ENCODE data around the gene GFI1B.
"Not testable (repeated sequence)": the region's sequence is repeated elsewhere in the genome, so short reads cannot be mapped to it uniquely, and the experiment has no call there.

The GFI1B gene

DNA sequence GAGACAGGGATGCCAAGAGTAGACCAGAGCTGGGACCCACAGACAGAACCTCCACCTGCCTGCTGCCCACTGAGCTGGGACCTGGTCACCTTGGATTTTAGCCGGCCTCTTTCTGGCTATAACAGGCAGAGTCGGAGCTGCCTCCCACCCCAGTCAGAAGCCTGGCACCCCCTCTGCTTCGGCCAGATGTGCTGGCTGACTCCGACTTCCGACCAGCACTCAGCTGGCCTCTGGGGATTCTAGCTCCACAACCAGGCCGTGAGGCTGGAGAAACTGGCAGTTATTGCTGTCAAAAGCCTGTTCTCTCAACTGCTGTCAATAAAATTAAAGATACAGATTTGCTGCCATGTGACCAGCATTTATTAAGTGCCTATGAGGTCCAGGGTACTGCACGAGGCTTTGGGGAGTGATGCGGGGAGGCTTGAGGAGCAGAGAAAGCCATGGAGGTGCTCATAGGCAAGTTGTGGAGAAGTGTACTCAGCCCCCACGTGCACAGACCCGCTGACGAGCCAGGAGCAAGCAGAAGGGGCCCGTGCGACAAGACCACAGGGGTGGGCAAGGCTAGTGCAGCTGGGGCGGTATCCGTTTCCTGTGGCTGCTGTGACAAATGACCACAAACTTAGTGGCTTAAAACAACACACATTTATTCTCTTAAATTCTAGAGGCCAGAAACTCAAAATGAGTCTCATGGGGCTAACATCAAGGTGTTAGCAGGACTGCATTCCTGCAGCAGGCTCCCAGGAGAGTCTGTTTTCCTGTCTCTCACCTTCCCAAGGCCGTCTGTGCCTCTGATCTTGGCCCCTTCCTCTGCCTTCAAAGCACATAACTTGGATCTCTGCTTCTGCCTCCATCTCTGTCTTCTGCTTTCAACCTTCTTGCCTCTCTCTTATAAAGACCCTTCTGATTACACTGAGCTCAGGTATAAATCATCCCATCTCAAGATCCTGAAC is 13.1 kb downstream of the GFI1B start:
- DNase-seq, result peak; percentile 62

DNA sequence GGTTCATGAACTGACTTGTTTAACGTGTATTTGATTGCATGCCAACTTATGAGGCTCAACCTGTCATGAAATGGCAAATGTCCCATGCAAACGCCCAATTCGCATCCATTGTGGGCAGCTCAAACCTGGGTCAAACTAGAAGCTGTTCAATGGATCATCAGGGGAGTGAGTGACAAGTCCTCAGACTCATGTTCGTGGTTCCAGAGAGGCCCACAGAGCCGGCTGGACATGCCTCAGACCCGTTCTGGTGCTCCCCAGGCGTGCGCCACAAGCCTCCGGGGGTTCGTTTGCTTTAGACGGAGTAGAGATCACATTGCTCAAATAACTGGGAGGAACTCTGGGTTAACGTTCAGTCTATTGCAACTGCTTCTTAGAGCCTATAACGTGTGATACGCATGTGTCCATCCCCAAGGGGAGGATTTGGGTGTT is 15.0 kb downstream of the GFI1B start:
- peak; percentile 9 for DNase-seq

DNA sequence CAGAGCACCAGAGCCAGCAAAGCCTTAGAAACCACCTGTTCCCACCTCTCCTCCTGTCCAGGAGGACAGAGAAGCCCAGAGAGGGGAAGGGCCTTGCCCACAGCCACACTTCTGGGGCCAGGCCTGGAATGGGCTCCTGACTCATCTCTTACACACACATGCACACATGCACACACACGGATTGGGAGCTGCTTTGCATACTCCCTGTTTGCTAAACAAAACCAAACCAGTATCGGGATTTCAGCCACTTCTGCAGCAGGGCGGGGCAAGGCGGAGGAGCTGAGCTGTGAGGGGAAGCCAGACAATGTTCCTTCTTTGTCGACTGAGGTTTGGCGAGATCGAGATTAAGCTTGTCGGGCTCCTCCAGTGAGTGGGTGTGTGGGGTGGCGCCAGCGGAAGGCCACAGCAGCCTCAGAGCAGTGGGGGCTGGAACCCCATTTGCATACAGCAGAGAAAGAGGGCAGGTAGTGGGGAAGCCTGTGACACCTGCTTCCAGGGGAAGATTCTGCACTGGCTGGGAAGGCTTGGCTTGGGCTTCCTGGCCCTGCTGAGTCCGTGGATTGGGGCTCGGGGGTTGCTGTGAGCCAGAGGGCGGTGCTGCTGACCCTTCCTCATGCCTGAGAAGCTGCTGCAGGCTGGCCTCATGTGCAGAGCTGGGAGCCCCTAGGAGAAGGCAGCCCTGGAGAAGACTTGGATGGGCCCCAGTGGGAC is 16.1 kb downstream of the GFI1B start:
- peak; percentile 84 for DNase-seq

DNA sequence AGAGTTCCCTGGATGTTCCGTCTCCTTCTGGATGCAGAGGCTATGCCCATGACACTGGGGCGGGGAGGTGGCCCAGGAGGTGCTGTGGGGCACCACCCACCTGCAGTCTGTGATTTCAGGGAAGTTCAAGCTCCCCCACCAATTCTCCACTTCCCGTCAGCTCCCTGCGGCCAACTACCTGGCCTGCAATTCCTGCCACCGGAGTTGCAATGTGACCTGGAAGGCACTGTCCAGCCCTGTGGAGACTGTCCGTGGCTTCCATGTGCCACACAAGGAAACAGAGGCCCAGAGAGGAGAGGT is 16.6 kb downstream of the GFI1B start:
- DNase-seq, result no peak

DNA sequence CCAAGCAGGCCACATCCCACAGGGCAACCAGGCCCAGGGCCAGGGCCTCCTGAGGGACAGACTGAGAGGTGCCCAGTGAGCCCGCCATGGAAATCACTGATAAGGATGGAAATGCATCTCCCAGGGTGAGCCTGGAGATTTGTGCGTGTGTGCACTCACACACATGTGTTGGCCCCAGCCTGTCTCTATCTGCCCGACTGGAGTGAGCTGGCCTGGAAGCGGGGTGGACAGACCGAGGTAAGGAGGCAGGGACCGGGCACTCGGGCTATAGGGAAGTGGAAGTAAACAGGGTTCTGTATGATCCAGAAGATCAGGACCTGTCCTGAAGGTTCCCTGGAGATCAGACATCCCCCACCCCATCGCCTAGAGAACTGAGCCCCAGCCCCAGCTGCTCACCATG is 17.4 kb downstream of the GFI1B start:
- DNase-seq, result no peak

DNA sequence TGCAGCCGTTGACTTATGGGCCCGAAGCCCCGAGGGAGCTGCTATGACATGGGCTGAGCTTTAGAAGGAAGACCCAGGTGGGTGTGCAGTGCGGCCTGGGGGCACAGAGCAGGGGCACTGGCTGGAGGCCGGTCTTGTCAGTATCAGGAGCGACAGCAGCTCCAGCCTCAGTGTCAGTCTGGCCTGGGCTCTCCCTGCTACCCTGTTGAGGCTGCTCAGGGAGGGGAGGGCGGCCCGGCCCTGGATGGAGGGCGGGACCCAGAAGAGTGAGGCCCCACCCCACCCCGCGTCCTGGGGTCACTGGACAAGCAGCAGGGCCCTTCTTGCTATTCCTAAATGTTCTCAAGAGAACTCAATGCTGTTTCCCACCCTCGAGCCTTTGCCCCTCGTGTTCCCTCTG is 18.0 kb downstream of the GFI1B start:
- no peak for DNase-seq

DNA sequence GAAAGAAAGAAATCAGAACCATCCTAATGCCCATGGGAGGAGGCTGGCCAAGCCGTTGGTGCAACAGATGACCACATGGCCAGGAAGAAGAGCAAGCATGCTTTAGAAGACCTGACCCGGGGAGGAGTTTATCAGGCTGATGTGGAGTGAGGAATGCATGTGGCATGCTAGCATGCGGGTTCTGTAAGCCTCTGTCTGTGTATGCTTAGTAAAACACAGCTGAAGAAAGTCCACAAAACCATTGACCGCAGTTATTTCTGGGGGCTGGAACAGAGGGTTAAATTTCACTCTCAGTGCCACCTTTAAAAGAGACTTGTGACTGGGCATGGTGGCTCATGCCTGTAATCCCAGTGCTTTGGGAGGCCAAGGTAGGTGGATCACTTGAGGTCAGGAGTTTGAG is 19.1 kb downstream of the GFI1B start:
- DNase-seq, result no peak

DNA sequence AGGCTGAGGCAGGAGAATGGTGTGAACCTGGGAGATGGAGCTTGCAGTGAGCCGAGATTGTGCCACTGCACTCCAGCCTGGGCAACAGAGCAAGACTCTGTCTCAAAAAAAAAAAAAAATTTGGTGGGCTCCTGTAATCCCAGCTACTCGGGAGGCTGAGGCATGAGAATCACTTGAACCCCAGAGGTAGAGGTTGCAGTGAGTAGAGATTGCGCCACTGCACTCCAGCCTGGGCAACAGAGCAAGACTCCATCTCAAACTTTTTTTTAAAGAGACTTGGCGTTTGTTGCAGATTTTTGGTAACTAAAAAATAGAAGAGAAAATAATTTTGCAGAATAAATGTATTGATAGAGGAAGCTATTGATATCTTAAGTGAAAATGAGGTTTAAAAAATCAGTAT is 19.7 kb downstream of the GFI1B start:
- DNase-seq, result not testable (repeated sequence)

DNA sequence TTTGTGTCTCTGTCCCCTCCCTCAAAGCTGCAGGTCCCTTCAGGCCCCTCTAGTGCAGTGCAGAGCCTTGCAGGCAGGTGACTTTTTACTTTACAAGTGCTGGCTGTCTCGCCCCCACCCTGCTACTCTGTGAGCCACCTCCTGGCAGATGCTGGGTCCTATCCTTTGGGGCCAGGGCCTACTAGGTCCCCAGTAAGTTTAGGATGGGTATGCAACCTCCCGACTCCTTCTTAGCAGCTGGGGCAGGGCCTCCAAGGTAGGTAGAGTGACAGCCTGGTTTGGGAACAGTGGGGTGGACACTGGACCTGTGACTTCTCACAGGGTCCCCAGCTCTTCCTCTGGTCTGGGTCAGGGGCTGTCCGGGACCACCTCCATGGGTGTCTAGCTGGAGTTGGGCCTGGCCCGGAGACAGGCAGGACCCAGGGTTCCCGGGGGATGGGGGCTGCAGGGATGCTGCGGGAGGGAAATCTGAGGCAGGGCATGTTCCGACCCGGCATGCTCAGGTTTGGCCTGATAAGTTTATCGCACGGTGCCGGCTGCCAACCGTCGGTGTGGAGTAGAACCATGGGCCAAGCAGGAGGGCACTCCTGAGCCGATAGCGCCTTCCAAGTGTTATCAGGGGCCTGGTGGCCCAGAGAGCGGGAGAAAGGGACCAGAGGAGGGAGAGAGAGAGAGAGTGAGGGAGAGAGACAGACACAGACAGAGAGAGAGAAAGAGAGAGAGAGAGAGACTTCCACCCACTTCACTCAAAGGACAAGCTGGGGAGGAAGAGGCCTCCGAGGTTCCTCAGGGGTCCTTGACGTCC is 20.5 kb downstream of the GFI1B start:
- no peak for DNase-seq

DNA sequence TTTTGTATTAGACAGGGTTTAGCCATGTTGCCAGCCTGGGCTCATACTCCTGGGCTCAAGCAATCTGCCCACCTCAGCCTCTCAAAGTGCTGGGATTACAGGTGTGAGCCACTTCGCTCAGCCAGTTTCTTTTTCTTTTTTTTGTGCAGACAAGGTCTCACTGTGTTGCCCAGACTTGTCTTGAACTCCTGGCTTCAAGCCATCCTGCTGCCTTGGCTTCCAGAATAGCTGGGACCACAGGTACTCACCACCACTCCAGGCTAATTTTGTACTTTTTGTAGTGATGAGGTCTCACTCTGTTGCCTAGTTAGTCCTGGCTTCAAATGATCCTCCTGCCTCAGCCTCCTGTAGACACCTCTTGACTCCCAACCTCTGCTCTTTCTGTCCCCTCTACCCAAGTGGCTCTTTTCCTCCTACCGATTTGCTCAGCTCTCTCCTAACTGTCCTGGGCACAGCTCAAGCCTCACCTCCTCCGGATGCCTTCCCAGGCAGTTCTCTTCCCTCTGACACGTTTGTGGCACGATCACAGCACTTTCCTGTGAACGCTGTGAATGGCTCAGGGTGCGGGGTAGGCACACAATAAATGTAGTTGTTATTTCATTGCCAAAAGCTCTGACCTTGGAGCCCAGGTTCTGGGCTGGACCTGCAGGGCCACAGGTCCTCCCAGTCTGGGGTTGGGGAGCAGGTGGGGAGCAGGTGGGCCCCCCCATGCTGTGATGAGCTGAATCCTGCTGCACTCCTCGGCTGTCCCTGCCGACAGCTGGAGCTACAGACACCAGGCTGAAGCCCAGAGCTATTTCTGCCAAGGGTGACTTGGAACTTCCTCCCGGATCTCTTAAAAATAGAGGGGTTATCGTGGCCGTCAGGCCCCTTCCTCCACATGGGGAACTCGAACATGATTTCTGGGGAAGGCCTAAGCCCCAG is 23.9 kb downstream of the GFI1B start:
- DNase-seq, result peak; percentile 47

DNA sequence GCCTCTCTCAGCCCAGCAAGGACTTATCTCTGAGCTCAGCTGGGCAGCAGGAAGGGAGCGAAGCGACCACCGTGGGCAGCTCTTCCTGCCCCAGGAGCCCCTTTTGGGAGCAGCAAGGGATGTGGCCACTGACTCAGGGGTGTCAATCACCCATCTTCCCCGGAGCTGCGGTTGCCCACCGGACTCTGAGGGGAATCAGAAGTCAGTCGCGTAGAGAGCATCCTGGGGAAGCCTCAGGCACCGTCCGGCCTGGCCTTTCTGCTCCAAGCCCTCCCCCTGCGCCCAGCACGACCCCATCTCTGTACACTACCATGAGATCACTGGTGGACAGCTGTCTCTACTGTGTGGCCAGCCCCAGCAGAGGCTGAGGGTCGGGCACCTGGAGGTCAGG is 24.6 kb downstream of the GFI1B start:
- peak; percentile 47 for DNase-seq

DNA sequence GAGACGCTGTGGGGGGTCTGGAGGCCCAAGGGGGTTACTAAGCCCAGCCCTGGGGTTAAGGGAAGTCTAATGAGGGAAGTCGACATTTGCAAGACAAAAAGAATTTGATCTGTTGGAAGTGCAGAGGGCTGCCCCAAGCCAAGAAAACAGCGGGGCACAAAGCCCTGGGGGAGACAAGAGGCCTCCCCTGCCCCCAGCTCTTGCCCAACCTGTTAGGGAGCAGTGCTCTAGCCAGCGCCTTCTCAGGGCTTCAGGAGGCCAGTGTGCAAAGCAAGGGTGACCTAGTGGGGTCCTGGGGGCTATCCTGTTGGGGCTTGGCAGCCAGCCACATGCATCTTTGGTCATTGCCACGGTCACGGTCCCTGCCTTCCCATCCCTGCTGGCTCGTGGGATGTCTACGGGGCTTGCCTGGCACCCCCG is 25.2 kb downstream of the GFI1B start:
- DNase-seq, result no peak

DNA sequence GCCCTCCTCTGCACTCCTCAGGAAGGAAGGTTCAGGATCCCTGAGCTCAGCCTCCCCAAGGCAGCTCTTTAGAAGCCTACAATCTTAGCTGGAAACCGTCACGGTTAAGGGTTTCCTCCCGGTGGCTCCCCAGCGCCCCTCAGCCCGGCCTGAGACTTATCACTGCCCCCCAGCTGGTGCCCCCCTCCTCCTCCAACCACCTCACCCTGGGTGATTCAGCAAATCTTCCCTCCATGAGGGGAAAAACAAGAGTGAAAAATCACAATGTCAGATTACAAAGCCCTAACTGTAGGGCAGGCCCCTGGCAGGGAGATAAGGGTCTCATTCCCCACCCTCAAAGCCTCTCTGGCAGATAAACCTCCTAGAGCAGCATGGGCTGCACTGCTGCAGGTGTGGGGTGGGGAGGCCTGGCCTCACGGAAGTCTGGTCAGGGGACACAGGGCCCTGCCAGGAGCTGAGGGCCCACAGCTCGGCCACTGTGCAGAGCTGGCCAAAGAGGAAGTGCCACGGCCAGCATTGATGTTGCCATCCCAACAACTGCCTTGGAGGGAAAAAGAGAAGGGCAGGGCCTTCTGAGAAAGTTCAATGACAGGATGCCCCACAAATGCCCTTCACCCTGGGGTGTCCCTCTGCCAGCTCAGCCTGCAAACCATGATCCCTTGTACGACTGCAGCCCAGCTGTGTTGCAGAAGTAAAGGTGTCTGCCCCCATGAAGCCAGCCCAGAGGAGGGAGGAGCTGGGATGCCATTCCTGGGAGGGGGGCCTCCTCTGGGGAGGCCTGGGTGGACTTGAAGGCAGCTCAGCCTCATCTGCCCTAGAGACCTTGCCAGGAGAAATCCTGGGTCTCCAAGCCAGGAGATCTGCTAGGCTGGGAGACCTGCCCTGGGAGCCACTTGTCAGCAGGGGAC is 25.9 kb downstream of the GFI1B start:
- peak; percentile 50 for DNase-seq

DNA sequence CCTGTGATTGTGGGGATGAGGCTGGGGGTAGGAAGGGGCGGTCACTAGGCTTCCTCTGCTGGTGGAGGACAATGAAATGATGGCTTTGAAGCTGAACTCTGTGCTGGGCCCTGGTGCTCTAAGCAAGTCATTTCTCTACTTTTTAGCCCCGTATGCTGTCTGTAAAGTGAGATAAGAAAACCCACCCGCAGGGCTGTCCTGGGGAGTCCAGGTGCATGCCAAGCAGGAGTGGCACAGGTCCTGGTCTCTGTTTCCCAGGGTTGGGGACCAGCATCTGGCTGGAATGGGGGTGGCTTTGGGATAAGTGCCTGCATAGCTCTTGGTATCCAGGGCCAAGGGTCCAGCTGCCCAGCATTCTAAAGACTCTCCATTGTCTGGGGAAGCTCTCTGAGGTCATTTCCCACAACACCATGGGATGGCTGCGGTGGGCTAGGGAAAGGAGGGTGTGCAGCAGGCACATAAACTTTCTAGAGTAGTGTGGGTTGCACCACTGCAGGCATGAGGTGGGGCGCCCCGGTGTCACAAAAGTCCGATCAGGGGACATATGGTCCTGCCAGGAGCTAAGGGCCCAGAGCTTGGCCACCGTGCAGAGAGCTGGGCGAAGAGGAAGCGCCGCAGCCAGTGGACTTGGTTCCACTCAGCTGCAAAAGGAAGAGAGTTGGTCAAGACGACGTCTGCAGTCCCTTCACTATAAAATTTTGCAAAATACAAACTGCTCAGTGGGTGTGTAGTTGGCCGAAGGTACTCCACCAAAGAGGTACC is 26.7 kb downstream of the GFI1B start:
- DNase-seq, result no peak

DNA sequence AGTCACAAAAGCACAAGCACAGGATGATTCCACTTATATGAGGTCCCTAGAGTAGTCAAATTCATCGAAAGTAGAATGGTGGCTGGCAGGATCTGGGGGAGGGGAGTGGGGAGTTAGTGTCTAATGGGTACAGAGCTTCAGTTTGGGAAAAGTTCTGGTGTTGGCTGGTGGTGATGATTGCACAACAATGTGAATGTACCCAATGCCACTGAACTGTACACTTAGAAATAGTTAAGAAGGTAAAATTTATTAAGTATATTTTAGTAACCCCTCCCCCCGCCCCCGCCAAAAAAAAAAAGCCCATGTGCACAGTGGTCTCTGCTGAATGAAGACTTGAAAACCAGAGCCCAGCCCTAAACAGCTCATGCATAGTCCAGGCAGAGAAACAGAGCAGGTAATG is 27.5 kb downstream of the GFI1B start:
- no peak for DNase-seq

DNA sequence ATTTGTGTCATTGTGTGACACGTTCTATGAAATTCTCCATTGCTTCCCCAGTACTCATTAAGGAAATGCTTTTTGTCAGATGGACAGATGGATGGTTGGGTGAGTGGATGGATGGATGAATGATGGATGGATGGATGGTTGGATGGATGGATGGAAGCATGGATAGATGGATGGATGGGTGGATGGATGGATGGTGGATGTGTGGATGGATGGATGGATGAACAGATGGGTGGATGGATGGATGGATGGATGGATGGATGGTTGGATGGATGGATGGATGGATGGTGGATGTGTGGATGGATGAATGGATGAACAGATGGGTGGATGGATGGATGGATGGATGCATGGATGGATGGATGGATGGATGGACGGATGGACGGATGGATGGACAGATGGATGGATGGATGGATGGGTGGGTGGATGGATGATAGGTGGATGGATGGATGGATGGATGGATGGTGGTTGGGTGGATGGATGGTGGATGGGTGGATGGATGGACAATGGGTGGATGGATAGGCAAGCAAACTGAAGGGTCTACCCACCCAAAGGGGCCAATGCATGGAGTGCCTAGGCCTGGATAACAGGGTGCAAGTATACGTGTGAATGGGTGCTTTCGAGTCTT is 28.3 kb downstream of the GFI1B start:
- DNase-seq, result no peak

DNA sequence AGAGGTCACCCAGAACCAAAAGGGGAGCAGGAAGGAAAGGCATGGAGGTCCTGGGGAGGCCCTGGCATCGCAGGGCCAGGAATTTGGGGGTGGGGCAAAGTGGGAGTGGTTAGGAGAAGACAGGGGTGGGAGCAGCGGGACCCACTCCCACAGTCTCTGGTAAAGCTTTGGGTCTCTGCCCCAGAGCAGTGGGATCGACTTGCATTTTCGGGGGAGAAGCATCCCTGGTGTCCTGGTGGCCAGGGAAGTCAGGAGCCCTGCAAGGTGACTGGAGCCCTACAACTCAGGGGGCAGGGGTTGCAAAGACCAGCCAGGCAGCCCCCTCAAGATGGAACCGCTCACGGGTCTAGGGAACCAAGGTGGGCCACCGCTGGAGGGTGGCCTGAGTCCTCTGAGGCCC is 29.9 kb downstream of the GFI1B start:
- no peak for DNase-seq

DNA sequence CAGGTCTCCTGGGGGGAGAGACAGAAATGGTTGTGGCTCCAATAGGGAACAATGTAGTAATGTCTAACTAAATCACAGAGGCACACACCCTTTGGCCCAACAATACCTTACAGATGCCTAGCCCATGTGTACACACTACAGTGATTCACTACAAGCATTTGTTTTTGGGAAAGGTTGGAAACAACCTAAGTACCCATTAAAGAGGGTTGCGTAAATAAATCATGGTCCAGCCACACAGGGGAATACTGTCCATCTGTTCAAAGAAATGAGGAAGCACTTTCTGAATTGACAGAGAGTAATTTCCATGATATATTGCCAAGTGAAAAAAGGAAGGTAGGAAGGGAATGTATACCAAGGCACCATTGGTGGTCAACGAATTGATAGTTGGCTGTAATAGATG is 30.3 kb downstream of the GFI1B start:
- DNase-seq, result peak; percentile 67

DNA sequence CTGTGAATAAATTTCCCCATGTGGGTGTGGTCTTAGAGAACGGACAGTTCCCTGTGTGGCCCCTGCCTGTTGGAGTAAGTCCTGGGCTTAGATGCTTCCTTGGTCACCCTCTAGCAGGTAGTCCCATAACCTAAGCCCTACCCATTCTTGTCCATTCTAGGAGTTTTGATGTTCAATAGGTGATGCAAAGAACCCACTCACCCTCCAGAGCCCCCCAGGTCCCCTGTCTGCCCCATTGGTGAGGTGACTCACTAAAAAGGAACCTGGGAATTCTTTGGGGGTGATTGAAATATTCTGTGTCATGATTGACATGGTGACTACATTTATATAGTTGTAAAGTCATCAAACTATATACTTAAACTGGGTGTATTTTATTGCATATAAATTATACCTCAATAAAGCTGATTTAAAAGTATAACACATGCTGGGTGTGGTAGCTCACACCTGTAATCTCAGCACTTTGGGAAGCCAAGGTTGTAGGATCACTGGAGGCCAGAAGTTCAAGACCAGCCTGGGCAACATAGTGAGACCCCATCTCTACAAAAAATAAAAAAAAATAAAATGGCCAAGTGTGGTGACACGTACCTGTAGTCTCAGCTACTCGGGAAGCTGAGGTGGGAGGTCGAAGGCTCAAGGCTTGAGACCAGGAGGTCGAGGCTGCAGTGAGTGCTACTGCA is 31.6 kb downstream of the GFI1B start:
- no peak for DNase-seq

Measured in MV-4-11 (cell line).